B cell (primary cell): ENCODE measurements around the gene COPZ1.
"Not testable (repeated sequence)": the region's sequence is repeated elsewhere in the genome, so short reads cannot be mapped to it uniquely, and the experiment has no call there.

Experiments
- CTCF ChIP-seq: fragments of 200-600 bp; IDR thresholded peaks from one replicate; pipeline ENCODE4 v1.8.0; 2022; ENCODE audit warnings: antibody characterized with exemption, mild to moderate bottlenecking
- EZH2 ChIP-seq: IDR thresholded peaks from 2 replicates; pipeline ENCODE4 v1.6.1; 2012; ENCODE audit warnings: borderline replicate concordance, low read depth, mild to moderate bottlenecking, moderate library complexity, low read length; ENCODE audit not compliant: insufficient read depth, poor library complexity, severe bottlenecking

DNA sequence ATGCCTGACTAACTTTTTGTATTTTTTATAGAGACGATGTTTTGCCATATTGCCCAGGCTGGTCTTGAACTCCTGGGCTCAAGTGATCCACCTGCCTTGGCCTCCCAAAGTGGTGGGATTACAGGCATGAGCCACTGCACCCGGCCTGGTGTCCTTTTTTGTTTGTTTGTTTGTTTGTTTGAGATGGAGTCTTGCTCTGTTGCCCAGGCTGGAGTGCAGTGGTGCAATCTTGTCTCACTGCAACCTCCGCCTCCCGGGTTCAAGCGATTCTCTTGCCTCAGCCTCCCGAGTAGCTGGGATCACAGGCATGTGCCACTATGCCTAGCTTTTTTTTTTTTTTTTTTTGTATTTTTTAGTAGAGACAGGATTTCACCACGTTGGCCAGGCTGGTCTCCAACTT is 29.3 kb downstream of the COPZ1 start:
- TF ChIP-seq CTCF, EZH2: not testable (repeated sequence)
